Measurements from ENCODE around the gene NAALADL2. TPM values are rescaled to one million over a fixed set of nuclear protein-coding genes. Genes with fewer than 3 reads are reported as not detected.

NAALADL2 gene
- total and polyA plus RNA-seq, 5 donors: 1.3 to 10.7 (median 9.7) TPM

DNA sequence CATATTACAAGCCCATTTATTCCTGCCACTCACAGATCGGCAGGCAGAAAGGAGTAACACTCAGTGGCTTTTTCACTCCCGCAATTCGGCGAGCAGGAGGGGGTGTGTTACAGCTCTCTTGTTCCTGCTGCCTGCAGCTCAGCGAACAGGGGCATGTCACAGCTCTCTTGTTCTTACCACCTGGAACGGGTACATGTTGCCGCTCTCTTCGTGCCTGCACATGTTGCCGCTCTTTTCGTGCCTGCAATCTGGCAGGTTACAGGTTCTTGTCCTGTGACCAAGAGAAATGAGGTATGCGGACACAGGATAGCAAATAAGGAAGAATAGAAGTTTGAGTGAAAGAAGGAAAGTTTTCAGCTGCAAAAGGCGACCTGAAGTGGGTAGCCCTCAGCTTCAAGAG lies 761.4 kb downstream of the NAALADL2 start:
- ATAC-seq (no peak), DNase-seq (no peak)
- Histone ChIP-seq H3K4me3 (ENCODE audit: low read length) (no peak overlapping the region), H3K4me1 (ENCODE audit: control insufficient read depth, insufficient read depth, low read length) (no peaks in the 10 kb centered on the region), H3K27me3 (ENCODE audit: control insufficient read depth, insufficient read depth) (no peaks in the 10 kb centered on the region), H3K27ac (ENCODE audit: low read length) (no peak overlapping the region), H3K9me3 (ENCODE audit: control insufficient read depth, low read length) (no peaks in the 10 kb centered on the region)
- WGBS: 94% methylated on average over 12 of the region's 12 CpGs
- intact Hi-C loops (cut with DNase I): no loop called here

DNA sequence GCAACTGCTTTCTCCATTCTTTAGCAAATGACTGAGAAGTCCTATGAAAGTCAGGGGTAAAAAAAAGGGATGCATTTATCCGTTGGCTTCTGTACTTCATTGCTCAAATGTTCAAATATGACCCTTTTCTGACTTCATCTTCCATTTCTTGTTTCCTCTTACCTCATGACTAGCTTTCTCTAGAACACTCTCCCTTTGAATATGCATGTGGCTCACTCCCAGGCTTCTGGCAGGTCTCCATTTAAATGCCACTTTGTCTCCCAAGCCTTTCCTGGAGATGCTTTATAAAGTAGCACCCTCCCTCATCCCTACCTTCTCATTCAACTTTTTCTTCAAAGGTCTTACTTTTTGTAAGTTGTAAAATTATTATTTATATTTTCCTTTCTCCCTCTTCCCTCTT lies 781.8 kb downstream of the NAALADL2 start:
- Histone ChIP-seq H3K4me1 (ENCODE audit: control insufficient read depth, insufficient read depth, low read length) (no peaks in the 10 kb centered on the region), H3K27me3 (ENCODE audit: control insufficient read depth, insufficient read depth) (no peaks in the 10 kb centered on the region), H3K4me3 (ENCODE audit: low read length) (no peak overlapping the region), H3K27ac (ENCODE audit: low read length) (no peak overlapping the region), H3K9me3 (ENCODE audit: control insufficient read depth, low read length) (no peaks in the 10 kb centered on the region)
- no peak for DNase-seq
- ATAC-seq: no peak
- intact Hi-C loops (cut with DNase I): no loop called here
- WGBS: 70% methylated on average over 1 of the region's 1 CpG

DNA sequence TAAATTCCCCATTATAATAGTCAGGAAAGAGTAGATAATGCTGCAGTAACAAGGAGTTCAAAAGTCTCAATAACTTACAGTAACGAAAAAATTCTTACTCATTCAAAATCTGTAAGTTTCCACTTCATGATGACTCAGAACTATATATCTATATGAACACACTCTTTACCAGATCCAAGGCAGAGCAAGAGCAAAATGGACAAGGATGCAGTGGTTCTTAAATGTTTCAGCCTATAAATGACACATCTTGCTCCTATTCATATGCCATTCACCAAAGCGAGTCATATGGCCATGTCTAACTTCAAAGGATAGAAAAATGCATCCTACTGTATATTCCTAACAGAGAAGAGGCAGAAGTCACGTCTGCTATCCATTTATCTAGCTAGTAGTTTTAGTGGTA lies 787.7 kb downstream of the NAALADL2 start:
- Histone ChIP-seq H3K27me3 (ENCODE audit: control insufficient read depth, insufficient read depth) (no peaks in the 10 kb centered on the region), H3K4me3 (ENCODE audit: low read length) (no peak overlapping the region), H3K27ac (ENCODE audit: low read length) (no peak overlapping the region), H3K4me1 (ENCODE audit: control insufficient read depth, insufficient read depth, low read length) (no peaks in the 10 kb centered on the region), H3K9me3 (ENCODE audit: control insufficient read depth, low read length) (no peaks in the 10 kb centered on the region)
- no peak for ATAC-seq
- 83% methylated on average over 3 of the region's 3 CpGs for WGBS
- intact Hi-C loops (cut with DNase I): no loop called here
- no peak for DNase-seq

DNA sequence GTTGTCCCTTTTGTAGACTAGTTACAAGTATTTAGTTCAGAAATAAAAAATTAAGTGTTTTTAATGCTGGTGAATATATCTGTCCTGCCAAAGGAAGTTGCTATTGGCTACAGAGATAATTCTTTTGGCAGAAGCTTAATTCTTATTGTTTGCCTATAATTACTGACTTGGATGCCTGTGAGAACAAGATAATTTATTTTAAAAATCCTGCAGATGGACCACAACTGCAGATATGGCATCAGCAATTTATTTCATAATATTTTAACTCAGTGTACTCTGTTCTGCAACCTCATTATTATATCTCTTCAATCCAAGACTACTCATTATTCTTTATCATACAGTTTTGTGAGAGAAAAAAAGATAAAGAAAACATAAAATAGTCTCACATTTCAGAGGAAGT lies 789.8 kb downstream of the NAALADL2 start:
- peak in 1 of 2 donors; percentile 78 for ATAC-seq
- intact Hi-C loops (cut with DNase I): no loop called here
- Histone ChIP-seq H3K27me3 (ENCODE audit: control insufficient read depth, insufficient read depth) (no peaks in the 10 kb centered on the region), H3K27ac (ENCODE audit: low read length) (no peak overlapping the region), H3K4me3 (ENCODE audit: low read length) (no peak overlapping the region), H3K4me1 (ENCODE audit: control insufficient read depth, insufficient read depth, low read length) (no peaks in the 10 kb centered on the region), H3K9me3 (ENCODE audit: control insufficient read depth, low read length) (no peaks in the 10 kb centered on the region)
- DNase-seq: no peak

DNA sequence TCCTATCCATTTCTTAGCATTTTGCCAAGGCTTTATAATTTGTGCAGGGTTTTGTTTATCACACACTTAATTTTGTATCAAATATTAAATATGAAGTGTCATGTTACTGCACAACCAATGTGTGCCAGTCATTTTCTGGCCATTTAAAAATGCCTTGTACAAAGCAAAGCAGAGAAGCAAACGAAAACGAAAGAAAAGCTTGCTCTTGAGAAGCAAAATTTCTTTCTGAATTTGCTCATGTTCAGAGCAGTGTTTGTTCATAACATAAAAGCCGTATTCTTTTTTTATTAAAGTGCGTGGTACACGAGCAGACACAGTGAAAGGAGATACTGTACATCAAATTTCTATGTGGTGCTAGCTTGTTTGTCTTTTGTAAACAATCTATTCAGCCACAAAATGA lies 792.6 kb downstream of the NAALADL2 start:
- ATAC-seq: no peak
- intact Hi-C loops (cut with DNase I): no loop called here

DNA sequence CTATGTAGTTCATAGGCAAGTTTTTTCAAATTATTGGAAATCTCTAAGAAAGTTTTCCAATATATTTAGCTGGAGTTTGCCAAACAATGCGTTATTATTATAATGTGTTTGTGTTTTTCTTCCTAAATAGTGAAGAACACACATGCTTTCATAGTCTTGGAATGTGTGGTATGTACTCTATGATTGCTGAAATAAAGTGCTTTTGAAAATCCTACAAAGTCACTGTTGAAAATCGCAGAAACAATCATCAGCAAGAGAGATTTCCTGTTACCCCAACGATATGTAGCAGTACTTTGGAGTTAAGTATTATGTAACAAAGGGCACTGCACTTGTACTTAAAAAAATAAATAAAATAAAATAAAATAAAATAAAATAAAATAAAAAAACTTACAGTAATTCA lies 796.2 kb downstream of the NAALADL2 start:
- no peak overlapping the region for H3K4me3 ChIP-seq (ENCODE audit: low read length)
- H3K4me1 ChIP-seq (ENCODE audit: control insufficient read depth, insufficient read depth, low read length): no peaks in the 10 kb centered on the region
- ATAC-seq (no peak), DNase-seq (no peak)
- H3K27me3 ChIP-seq (ENCODE audit: control insufficient read depth, insufficient read depth): no peaks in the 10 kb centered on the region
- H3K27ac ChIP-seq (ENCODE audit: low read length): no peak overlapping the region
- H3K9me3 ChIP-seq (ENCODE audit: control insufficient read depth, low read length): no peaks in the 10 kb centered on the region
- WGBS: 54% methylated on average over 3 of the region's 3 CpGs
- intact Hi-C loops (cut with DNase I): no loop called here

More for the DNA sequence above, 792.6 kb downstream of the NAALADL2 start:
- DNase-seq: no peak
- no peak overlapping the region for H3K27ac ChIP-seq (ENCODE audit: low read length)
- H3K4me1 ChIP-seq (ENCODE audit: control insufficient read depth, insufficient read depth, low read length): no peaks in the 10 kb centered on the region
- no peaks in the 10 kb centered on the region for H3K27me3 ChIP-seq (ENCODE audit: control insufficient read depth, insufficient read depth)
- H3K4me3 ChIP-seq (ENCODE audit: low read length): peak overlapping the region; percentile 45
- WGBS: 56% methylated on average over 5 of the region's 5 CpGs
- H3K9me3 ChIP-seq (ENCODE audit: control insufficient read depth, low read length): no peaks in the 10 kb centered on the region

DNA sequence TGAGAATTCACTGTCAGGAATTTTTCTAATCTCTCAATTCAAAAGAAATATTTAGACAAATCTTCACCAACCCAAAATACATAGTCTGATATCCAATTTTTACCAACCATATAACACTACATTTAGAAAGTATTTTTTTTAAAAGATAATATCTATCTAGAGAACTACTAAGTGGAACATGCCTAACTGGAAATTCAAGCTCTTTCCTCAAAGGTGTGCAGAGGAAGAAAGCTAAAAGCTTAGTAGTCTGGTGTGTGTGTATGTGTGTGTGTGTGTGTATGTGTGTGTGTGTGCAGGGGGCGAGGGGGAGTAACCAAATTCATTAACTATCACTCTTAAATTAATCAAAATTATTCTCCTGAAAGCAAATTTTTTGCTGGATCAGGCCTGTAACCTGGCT lies 797.3 kb downstream of the NAALADL2 start:
- H3K4me3 ChIP-seq (ENCODE audit: low read length): no peak overlapping the region
- no peak overlapping the region for H3K27ac ChIP-seq (ENCODE audit: low read length)
- no peaks in the 10 kb centered on the region for H3K9me3 ChIP-seq (ENCODE audit: control insufficient read depth, low read length)
- ATAC-seq (no peak), DNase-seq (no peak)
- H3K27me3 ChIP-seq (ENCODE audit: control insufficient read depth, insufficient read depth): no peaks in the 10 kb centered on the region
- no peaks in the 10 kb centered on the region for H3K4me1 ChIP-seq (ENCODE audit: control insufficient read depth, insufficient read depth, low read length)
- intact Hi-C loops (cut with DNase I): no loop called here
- 91% methylated on average over 1 of the region's 1 CpG for WGBS

DNA sequence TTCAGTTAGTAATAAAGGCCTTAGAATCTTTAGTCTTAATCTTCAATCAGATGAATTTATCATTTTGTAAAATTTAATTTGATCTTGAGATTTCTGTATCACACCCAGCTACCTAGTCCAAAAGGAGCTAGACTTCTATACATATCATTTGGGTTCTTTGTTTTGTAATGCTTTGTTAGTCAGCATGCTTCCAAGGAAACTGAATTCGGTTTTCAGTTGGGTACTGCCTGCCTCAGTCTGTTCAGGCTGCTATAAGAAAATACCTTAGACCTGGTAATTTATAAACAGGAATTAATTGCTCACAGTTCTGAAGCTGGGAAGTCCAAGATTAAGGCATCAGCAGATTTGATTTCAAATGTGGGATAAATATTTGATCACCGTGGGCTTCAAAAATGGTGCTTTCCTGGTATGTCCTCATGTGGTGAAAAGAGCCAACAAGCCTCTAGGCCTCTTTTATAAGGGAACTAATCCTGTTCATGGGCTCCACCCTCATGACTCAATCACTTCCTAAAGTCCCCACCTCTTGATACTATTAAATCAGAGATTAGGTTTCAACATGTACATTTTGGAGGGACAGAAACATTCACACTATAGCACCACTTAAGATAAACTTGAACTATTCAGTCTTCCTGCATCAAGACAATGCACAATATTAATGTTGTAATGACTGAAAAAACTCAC lies 800.7 kb downstream of the NAALADL2 start:
- Histone ChIP-seq H3K4me1 (ENCODE audit: control insufficient read depth, insufficient read depth, low read length) (no peaks in the 10 kb centered on the region), H3K9me3 (ENCODE audit: control insufficient read depth, low read length) (no peaks in the 10 kb centered on the region), H3K4me3 (ENCODE audit: low read length) (no peak overlapping the region), H3K27me3 (ENCODE audit: control insufficient read depth, insufficient read depth) (no peaks in the 10 kb centered on the region), H3K27ac (ENCODE audit: low read length) (no peak overlapping the region)
- intact Hi-C loops (cut with DNase I): no loop called here
- DNase-seq (no peak), ATAC-seq (no peak)
- WGBS: 82% methylated on average over 2 of the region's 2 CpGs

DNA sequence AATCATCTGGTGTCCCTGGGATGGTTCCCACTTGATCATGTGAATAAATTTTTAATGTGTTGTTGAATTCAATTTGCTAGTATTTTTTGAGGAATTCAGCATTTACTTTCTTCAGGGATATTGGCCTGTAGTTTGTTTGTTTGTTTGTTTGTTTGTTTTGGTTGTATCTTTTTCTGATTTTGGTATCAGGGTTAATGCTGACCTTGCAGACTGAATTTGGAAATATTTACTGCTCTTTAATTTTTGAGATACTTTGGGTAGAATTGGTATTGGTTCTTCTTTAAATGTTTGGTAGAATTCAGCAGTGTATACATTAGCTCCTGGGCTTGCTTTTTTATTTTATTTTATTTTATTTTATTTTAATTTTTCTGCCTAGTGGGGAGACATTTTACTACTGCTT lies 803.7 kb downstream of the NAALADL2 start:
- ATAC-seq (no peak), DNase-seq (no peak)
- no peaks in the 10 kb centered on the region for H3K27me3 ChIP-seq (ENCODE audit: control insufficient read depth, insufficient read depth)
- intact Hi-C loops (cut with DNase I): no loop called here
- no peak overlapping the region for H3K27ac ChIP-seq (ENCODE audit: low read length)
- no peaks in the 10 kb centered on the region for H3K9me3 ChIP-seq (ENCODE audit: control insufficient read depth, low read length)
- no peak overlapping the region for H3K4me3 ChIP-seq (ENCODE audit: low read length)
- no peaks in the 10 kb centered on the region for H3K4me1 ChIP-seq (ENCODE audit: control insufficient read depth, insufficient read depth, low read length)

DNA sequence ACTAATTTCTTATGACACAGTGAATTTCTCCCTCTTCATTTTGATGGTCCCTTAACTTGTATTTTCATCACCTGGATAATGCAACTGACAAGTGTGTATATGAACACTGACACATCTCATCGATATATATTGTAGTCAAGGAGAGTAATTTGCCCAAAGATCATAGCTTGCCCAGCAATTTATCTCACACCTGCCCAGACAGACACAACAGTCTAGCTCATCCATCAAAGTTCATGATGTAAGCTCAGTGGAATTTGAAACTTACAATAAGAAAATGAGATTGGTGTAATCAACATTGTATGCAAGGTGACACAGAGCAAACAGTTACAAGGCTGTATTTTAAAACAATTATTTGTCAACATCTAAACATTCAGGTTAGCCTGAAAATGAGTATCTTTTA lies 805.8 kb downstream of the NAALADL2 start:
- ATAC-seq (no peak), DNase-seq (no peak)
- Histone ChIP-seq H3K4me3 (ENCODE audit: low read length) (no peak overlapping the region), H3K4me1 (ENCODE audit: control insufficient read depth, insufficient read depth, low read length) (no peaks in the 10 kb centered on the region), H3K27me3 (ENCODE audit: control insufficient read depth, insufficient read depth) (no peaks in the 10 kb centered on the region), H3K27ac (ENCODE audit: low read length) (no peak overlapping the region), H3K9me3 (ENCODE audit: control insufficient read depth, low read length) (no peaks in the 10 kb centered on the region)
- WGBS: 85% methylated on average over 1 of the region's 1 CpG
- intact Hi-C loops (cut with DNase I): no loop called here

DNA sequence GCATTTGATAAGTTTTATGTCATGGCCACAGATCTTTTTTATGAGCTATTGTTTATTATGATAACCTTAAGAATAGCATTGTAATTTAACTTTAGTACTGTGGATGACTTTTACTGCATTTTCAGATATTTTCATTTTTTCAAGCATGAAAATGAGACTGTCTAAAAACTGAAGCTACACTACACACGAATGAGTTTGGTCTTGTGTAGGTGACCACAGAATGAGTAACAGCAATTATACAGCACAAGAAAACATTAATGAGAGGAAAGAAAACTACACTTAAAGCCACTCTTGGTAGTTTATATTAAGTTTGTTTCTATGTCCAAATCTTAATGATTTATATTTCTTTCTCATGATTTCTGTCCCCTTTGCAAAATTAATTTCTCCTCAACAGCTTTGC lies 809.2 kb downstream of the NAALADL2 start:
- no peak for DNase-seq
- Histone ChIP-seq H3K4me1 (ENCODE audit: control insufficient read depth, insufficient read depth, low read length) (no peaks in the 10 kb centered on the region), H3K4me3 (ENCODE audit: low read length) (no peak overlapping the region), H3K9me3 (ENCODE audit: control insufficient read depth, low read length) (no peaks in the 10 kb centered on the region), H3K27ac (ENCODE audit: low read length) (no peak overlapping the region), H3K27me3 (ENCODE audit: control insufficient read depth, insufficient read depth) (no peaks in the 10 kb centered on the region)
- ATAC-seq: no peak
- intact Hi-C loops (cut with DNase I): no loop called here
- WGBS: 74% methylated on average over 1 of the region's 1 CpG

DNA sequence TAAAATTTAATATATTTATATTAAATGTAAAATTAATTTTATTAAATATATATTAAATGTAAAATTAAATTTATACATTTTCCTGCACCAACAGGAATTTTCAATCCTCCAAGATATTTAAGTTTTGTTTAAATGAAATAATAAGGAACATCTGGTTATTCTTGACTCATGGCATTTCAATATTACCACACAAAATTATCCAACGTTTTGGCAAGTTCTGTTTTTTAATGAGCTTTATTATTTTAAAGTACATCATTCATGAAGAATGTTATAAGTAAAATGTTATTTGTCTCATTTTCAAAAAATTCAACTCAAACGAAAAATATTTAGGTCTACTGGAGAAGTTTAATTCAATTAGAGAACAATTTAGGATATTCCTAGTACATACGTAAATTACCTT lies 811.4 kb downstream of the NAALADL2 start:
- Histone ChIP-seq H3K27ac (ENCODE audit: low read length) (no peak overlapping the region), H3K4me3 (ENCODE audit: low read length) (no peak overlapping the region), H3K4me1 (ENCODE audit: control insufficient read depth, insufficient read depth, low read length) (no peaks in the 10 kb centered on the region), H3K9me3 (ENCODE audit: control insufficient read depth, low read length) (no peaks in the 10 kb centered on the region), H3K27me3 (ENCODE audit: control insufficient read depth, insufficient read depth) (no peaks in the 10 kb centered on the region)
- 80% methylated on average over 3 of the region's 3 CpGs for WGBS
- DNase-seq: no peak
- intact Hi-C loops (cut with DNase I): no loop called here
- no peak for ATAC-seq
